Parathyroid adenoma (tissue), 2 donors: ENCODE results near the gene PSMC6.
"Not testable (repeated sequence)": the region's sequence is repeated elsewhere in the genome, so short reads cannot be mapped to it uniquely, and the experiment has no call there.

Source experiments
- H2AFZ ChIP-seq: fragments of 300-600 bp; sonication (generic); one replicate; pipeline ENCODE4 v1.7.0; 2017; ENCODE audit warnings: antibody characterized with exemption, mild to moderate bottlenecking
- H3K27ac ChIP-seq: fragments of 300-600 bp; sonication (generic); one replicate; pipeline ENCODE4 v1.7.0; 2017
- H3K27me3 ChIP-seq: fragments of 300-600 bp; sonication (generic); one replicate; pipeline ENCODE4 v1.7.0; 2017; ENCODE audit warnings: low read length; ENCODE audit not compliant: control insufficient read depth, insufficient read depth
- H3K36me3 ChIP-seq: fragments of 300-600 bp; sonication (generic); one replicate; pipeline ENCODE4 v1.7.0; 2017; ENCODE audit warnings: low read length; ENCODE audit not compliant: control insufficient read depth, insufficient read depth
- H3K4me1 ChIP-seq: fragments of 300-600 bp; sonication (generic); one replicate; pipeline ENCODE4 v1.7.0; 2017; ENCODE audit warnings: control low read depth
- H3K4me2 ChIP-seq: fragments of 300-600 bp; sonication (generic); one replicate; pipeline ENCODE4 v1.7.0; 2017; ENCODE audit warnings: low read length
- H3K4me3 ChIP-seq: fragments of 300-600 bp; sonication (generic); one replicate; pipeline ENCODE4 v1.7.0; 2017; ENCODE audit warnings: low read depth, low read length
- H3K79me2 ChIP-seq: fragments of 300-600 bp; sonication (generic); one replicate; pipeline ENCODE4 v1.7.0; 2017; ENCODE audit warnings: control low read depth
- H3K9ac ChIP-seq: fragments of 300-600 bp; sonication (generic); one replicate; pipeline ENCODE4 v1.7.0; 2017; ENCODE audit warnings: mild to moderate bottlenecking
- H3K9me3 ChIP-seq: fragments of 300-600 bp; sonication (generic); one replicate; pipeline ENCODE4 v1.7.0; 2017; ENCODE audit warnings: low read length; ENCODE audit not compliant: control insufficient read depth
- CTCF ChIP-seq: fragments of 300-600 bp; sonication (generic); IDR thresholded peaks from one replicate; pipeline ENCODE4 v1.7.0; 2017; ENCODE audit warnings: antibody characterized with exemption, mild to moderate bottlenecking
- donor health status: primary hyperparathyroidism.

PSMC6 gene

GRCh38 chr14:52706286-52706685, 714 bp upstream of the PSMC6 start:
- Histone ChIP-seq H3K27me3 (no peaks in the 10 kb centered on the region), H2AFZ (peak overlapping the region; percentile 99), H3K4me1 (peaks cover 17% of the 10 kb centered on the region), H3K9me3 (no peaks in the 10 kb centered on the region), H3K36me3 (no peaks in the 10 kb centered on the region), H3K4me2 (peak overlapping the region; percentile 82), H3K79me2 (peaks cover 15% of the 10 kb centered on the region), H3K9ac (no peak overlapping the region), H3K4me3 (peak overlapping the region; percentile 99), H3K27ac (peak overlapping the region; percentile 92)
- no peak for TF ChIP-seq CTCF

- H3K36me3 ChIP-seq, result no peaks in the 10 kb centered on the region
- H3K79me2 ChIP-seq, result peaks cover 16% of the 10 kb centered on the region
- no peak for TF ChIP-seq CTCF
- peaks cover 13% of the 10 kb centered on the region for H3K4me1 ChIP-seq
- H3K4me2 ChIP-seq, result no peak overlapping the region
- H3K9me3 ChIP-seq, result no peaks in the 10 kb centered on the region
- H3K4me3 ChIP-seq, result no peak overlapping the region
- H3K9ac ChIP-seq, result no peak overlapping the region
- H3K27me3 ChIP-seq, result no peaks in the 10 kb centered on the region
- H3K27ac ChIP-seq, result no peak overlapping the region
- no peak overlapping the region for H2AFZ ChIP-seq
Measured at GRCh38 chr14:52711666-52712065, 4.7 kb downstream of the PSMC6 start.

DNA sequence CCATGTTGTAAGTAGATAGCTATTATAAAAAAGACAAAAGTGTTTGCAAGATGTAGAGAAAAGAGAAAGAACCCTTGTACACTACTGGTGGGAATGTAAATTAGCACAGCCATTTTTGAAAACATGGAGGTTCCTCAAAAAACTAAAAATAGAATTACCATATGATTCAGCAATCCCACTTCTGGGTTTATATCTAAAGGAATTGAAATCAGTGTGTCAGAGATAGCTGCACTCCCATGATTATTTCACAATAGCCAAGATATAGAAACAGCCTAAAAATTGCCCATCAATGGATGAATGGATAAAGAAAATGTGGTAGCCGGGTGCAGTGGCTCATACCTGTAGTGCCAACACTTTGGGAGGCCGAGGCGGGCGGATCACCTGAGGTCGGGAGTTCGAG, 9.2 kb downstream of the PSMC6 start:
- Histone ChIP-seq H3K36me3 (no peaks in the 10 kb centered on the region), H3K27me3 (no peaks in the 10 kb centered on the region), H3K4me2 (no peak overlapping the region), H3K27ac (no peak overlapping the region), H3K79me2 (peaks cover 3% of the 10 kb centered on the region), H3K9me3 (no peaks in the 10 kb centered on the region), H3K9ac (no peak overlapping the region), H2AFZ (no peak overlapping the region), H3K4me3 (no peak overlapping the region), H3K4me1 (no peaks in the 10 kb centered on the region)
- TF ChIP-seq CTCF, result no peak

DNA sequence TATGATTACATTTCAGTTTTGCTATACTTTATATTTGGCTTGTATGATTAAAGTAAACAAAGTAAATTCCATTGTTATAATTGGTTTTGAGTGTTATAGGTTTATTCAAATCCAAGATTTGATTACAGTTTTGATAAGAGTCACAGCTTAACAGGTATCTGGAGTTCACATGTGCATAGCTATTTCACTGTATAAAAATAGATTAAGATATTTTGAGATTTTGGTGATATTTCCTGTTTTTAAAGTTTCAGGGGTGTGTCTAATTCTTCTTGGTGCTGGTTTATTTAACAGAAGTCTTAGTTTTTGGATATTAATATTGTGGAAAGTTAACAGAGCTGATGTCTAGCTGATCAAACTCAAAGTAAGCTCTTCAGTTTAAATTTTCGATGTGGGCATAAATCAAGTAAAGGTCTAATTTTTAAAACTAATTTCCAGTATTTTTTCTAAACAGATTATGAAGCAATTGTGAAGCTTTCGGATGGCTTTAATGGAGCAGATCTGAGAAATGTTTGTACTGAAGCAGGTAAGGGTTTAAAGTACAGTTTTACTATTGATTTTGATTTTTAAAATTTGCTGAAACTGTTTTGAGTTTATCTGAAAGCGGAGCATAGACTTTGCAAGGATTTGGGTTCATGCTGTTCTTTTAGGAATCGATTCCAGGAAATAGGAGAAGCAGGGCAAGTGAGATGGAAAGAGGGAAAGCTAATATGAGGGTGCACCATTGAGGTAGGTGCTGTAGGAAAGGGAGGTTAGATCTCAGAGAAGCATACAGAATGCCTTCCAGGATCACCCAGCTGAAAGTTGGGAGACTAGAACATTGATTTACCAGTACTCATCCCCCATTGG, 16.7 kb downstream of the PSMC6 start:
- no peak overlapping the region for H3K4me3 ChIP-seq
- H2AFZ ChIP-seq, result no peak overlapping the region
- TF ChIP-seq CTCF, result no peak
- H3K4me1 ChIP-seq, result no peaks in the 10 kb centered on the region
- H3K9me3 ChIP-seq, result no peaks in the 10 kb centered on the region
- no peak overlapping the region for H3K27ac ChIP-seq
- H3K36me3 ChIP-seq, result peaks cover 2% of the 10 kb centered on the region
- no peaks in the 10 kb centered on the region for H3K27me3 ChIP-seq
- no peaks in the 10 kb centered on the region for H3K79me2 ChIP-seq
- H3K4me2 ChIP-seq, result no peak overlapping the region
- no peak overlapping the region for H3K9ac ChIP-seq

GRCh38 chr14:52724360-52724644, 17.3 kb downstream of the PSMC6 start:
- Histone ChIP-seq H3K9ac (no peak overlapping the region), H3K4me1 (no peaks in the 10 kb centered on the region), H3K79me2 (no peaks in the 10 kb centered on the region), H3K36me3 (peaks cover 2% of the 10 kb centered on the region), H3K27me3 (no peaks in the 10 kb centered on the region), H3K4me2 (no peak overlapping the region), H3K4me3 (no peak overlapping the region), H2AFZ (no peak overlapping the region), H3K27ac (no peak overlapping the region), H3K9me3 (no peaks in the 10 kb centered on the region)
- TF ChIP-seq CTCF, result no peak

DNA sequence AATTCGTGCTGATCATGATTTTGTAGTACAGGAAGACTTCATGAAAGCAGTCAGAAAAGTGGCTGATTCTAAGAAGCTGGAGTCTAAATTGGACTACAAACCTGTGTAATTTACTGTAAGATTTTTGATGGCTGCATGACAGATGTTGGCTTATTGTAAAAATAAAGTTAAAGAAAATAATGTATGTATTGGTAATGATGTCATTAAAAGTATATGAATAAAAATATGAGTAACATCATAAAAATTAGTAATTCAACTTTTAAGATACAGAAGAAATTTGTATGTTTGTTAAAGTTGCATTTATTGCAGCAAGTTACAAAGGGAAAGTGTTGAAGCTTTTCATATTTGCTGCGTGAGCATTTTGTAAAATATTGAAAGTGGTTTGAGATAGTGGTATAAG, 20.5 kb downstream of the PSMC6 start:
- not testable (repeated sequence) for H3K79me2 ChIP-seq, H3K4me3 ChIP-seq, H3K9ac ChIP-seq, H3K27me3 ChIP-seq, H3K36me3 ChIP-seq, H3K4me2 ChIP-seq, H3K27ac ChIP-seq, H3K4me1 ChIP-seq, H2AFZ ChIP-seq, H3K9me3 ChIP-seq

GRCh38 chr14:52729035-52729434, 22.0 kb downstream of the PSMC6 start:
- H3K4me2 ChIP-seq, H3K4me3 ChIP-seq, H3K27me3 ChIP-seq, H3K27ac ChIP-seq, H3K4me1 ChIP-seq, H2AFZ ChIP-seq, H3K9ac ChIP-seq, H3K9me3 ChIP-seq, H3K36me3 ChIP-seq, H3K79me2 ChIP-seq: not testable (repeated sequence)
